HCT116 (cell line): ENCODE measurements around the gene EGFR. TPM values are rescaled to one million over a fixed set of nuclear protein-coding genes. Genes with fewer than 3 reads are reported as not detected.

Experiments used
- ATAC-seq: fragments of 200-7000 bp; cut with Tn5 transposase; 2 replicates; pipeline ENCODE4 v1.9.1; 2020; ENCODE audit warnings: mild to moderate bottlenecking, moderate library complexity
- BruUV-seq: library from RNA; stranded (reverse); fragments of 400-500 nt; replicated peaks from 2 replicates; lab custom pipeline; 2021; lab: Mats Ljungman, UMichigan
- CTCF ChIA-PET: fragments of 300-600 bp; sonication (Branson Sonifier 250); formaldehyde crosslinking; loops from one replicate; lab custom pipeline; 2021; ENCODE audit warnings: antibody characterized with exemption; lab: Charles Lee
- POLR2A ChIA-PET: fragments of 300-600, 350-600 bp; sonication (Branson Sonifier 250); formaldehyde crosslinking; loops from one replicate; lab custom pipeline; 2021; ENCODE audit warnings: antibody characterized with exemption; lab: Charles Lee
- RAD21 ChIA-PET, 2 experiments: fragments of 300-600 bp; sonication (Branson Sonifier 250); formaldehyde crosslinking; loops; one replicate each; lab custom pipeline; 2023; ENCODE audit warnings: low total read pairs in 2 of 2; ENCODE audit not compliant: uncharacterized antibody in 2 of 2, unreplicated experiment in 2 of 2, low non-redundant PET in 1 of 2; lab: Charles Lee
- DNase-seq: peaks from one replicate; pipeline ENCODE4 v3.0.0-alpha.2; 2010; ENCODE audit warnings: low read depth, low spot score
- H2AFZ ChIP-seq: fragments of 200-600 bp; shearing (Covaris generic), sonication (generic); 2 replicates; pipeline ENCODE4 v1.6.1; 2017; ENCODE audit warnings: low read depth, mixed run types, mixed read lengths, antibody characterized with exemption, low read length; ENCODE audit not compliant: poor library complexity, severe bottlenecking
- H3K27ac ChIP-seq: 2 replicates; pipeline ENCODE4 v1.5.1; 2012; ENCODE audit warnings: low read depth, low read length
- H3K27me3 ChIP-seq: fragments of 200-600 bp; sonication (generic); 2 replicates; pipeline ENCODE4 v1.6.1; 2016; ENCODE audit warnings: mixed run types, low read length, mixed read lengths; ENCODE audit not compliant: insufficient read depth
- H3K36me3 ChIP-seq, 2 experiments: fragments of 200-500 bp in 1 of 2; fragments of 200-600 bp in 1 of 2; sonication (Bioruptor generic) in 1 of 2; sonication (generic) in 1 of 2; 2 replicates each; pipeline versions ENCODE4 v1.5.1 to v1.6.1; 2014 to 2016; ENCODE audit warnings: low read length in 2 of 2, inconsistent platforms in 1 of 2, mixed read lengths in 1 of 2, mixed run types in 1 of 2; ENCODE audit not compliant: insufficient read depth in 2 of 2, control insufficient read depth in 1 of 2
- H3K4me1 ChIP-seq, 2 experiments: fragments of 200-600 bp in 1 of 2; sonication (generic) in 1 of 2; 2 replicates each; pipeline versions ENCODE4 v1.5.1 to v1.6.1; 2012 to 2017; ENCODE audit warnings: low read length in 2 of 2, inconsistent platforms in 1 of 2, mild to moderate bottlenecking in 1 of 2, mixed read lengths in 1 of 2, mixed run types in 1 of 2, moderate library complexity in 1 of 2; ENCODE audit not compliant: insufficient read depth in 2 of 2, control insufficient read depth in 1 of 2
- H3K4me2 ChIP-seq: fragments of 200-600 bp; sonication (generic); 2 replicates; pipeline ENCODE4 v1.6.1; 2017; ENCODE audit warnings: mixed run types, low read length, mixed read lengths
- H3K4me3 ChIP-seq, 2 experiments: fragments of 200-600 bp in 1 of 2; sonication (generic) in 1 of 2; replicated peaks in 1 of 2; 2 replicates each; pipeline ENCODE4 v1.5.1; 2011 to 2016; ENCODE audit warnings: low read length in 2 of 2, control low read depth in 1 of 2, low read depth in 1 of 2, mild to moderate bottlenecking in 1 of 2, mixed read lengths in 1 of 2, mixed run types in 1 of 2
- H3K79me2 ChIP-seq: fragments of 200-600 bp; sonication (generic); 2 replicates; pipeline ENCODE4 v1.6.1; 2017; ENCODE audit warnings: mild to moderate bottlenecking, mixed run types, low read length, moderate library complexity, mixed read lengths; ENCODE audit not compliant: insufficient read depth
- H3K9ac ChIP-seq: fragments of 200-600 bp; sonication (generic); 2 replicates; pipeline ENCODE4 v1.6.1; 2016; ENCODE audit warnings: low read length, mixed read lengths
- H3K9me2 ChIP-seq: fragments of 200-600 bp; sonication (generic), shearing (Covaris generic); 2 replicates; pipeline ENCODE4 v1.6.1; 2017; ENCODE audit warnings: mixed run types, mild to moderate bottlenecking, moderate library complexity; ENCODE audit not compliant: insufficient read depth
- H3K9me3 ChIP-seq, 2 experiments: fragments of 200-500 bp in 1 of 2; fragments of 200-600 bp in 1 of 2; sonication (Bioruptor generic) in 1 of 2; sonication (generic) in 1 of 2; 2 replicates each; pipeline ENCODE4 v1.6.1; 2014 to 2017; ENCODE audit warnings: low read length in 2 of 2, mixed read lengths in 2 of 2, inconsistent platforms in 1 of 2, low read depth in 1 of 2, mild to moderate bottlenecking in 1 of 2, mixed run types in 1 of 2, moderate library complexity in 1 of 2; ENCODE audit not compliant: control insufficient read depth in 1 of 2, insufficient read depth in 1 of 2
- H4K20me1 ChIP-seq: fragments of 200-600 bp; sonication (generic), shearing (Covaris generic); 2 replicates; pipeline ENCODE4 v1.6.1; 2017; ENCODE audit warnings: mixed run types, mild to moderate bottlenecking, moderate library complexity; ENCODE audit not compliant: insufficient read depth
- CEBPB ChIP-seq: IDR thresholded peaks from 2 replicates; pipeline ENCODE4 v1.6.1; 2012; ENCODE audit warnings: low read depth
- EGR1 ChIP-seq: IDR thresholded peaks from 2 replicates; pipeline ENCODE4 v1.6.1; 2012; ENCODE audit warnings: low read depth
- ELF1 ChIP-seq: IDR thresholded peaks from 2 replicates; pipeline ENCODE4 v1.6.1; 2012; ENCODE audit warnings: low read depth, borderline replicate concordance
- POLR2A ChIP-seq: IDR thresholded peaks from 2 replicates; pipeline ENCODE4 v1.7.0; 2011; ENCODE audit warnings: borderline replicate concordance; ENCODE audit not compliant: insufficient read depth, insufficient read length; ENCODE audit errors: extremely low read depth
- REST ChIP-seq: IDR thresholded peaks from 2 replicates; pipeline ENCODE4 v1.6.1; 2012; ENCODE audit warnings: low read depth
- ZFX ChIP-seq: fragments of 450-650 bp; IDR thresholded peaks from 2 replicates; pipeline ENCODE4 v1.6.1; 2017
- intact Hi-C: fragments of 100-400 bp; cut with micrococcal nuclease; formaldehyde crosslinking; loops from 2 replicates; pipeline ENCODE4 v1.10.0; 2022
- total RNA-seq: library from RNA; stranded (reverse); gene quantifications from one replicate; pipeline ENCODE4 v1.2.1, GENCODE V29; 2021; ENCODE audit not compliant: unreplicated experiment
- TF ChIP-seq, protein P1 (sequence below): IDR thresholded peaks from 2 replicates; pipeline ENCODE4 v1.6.1; 2011; ENCODE audit warnings: mild to moderate bottlenecking, low read length, moderate library complexity; ENCODE audit not compliant: insufficient replicate concordance; ENCODE audit errors: extremely low read depth

The EGFR gene
- total RNA-seq, 1 experiment from 2014 or later = 71.5 TPM

DNA sequence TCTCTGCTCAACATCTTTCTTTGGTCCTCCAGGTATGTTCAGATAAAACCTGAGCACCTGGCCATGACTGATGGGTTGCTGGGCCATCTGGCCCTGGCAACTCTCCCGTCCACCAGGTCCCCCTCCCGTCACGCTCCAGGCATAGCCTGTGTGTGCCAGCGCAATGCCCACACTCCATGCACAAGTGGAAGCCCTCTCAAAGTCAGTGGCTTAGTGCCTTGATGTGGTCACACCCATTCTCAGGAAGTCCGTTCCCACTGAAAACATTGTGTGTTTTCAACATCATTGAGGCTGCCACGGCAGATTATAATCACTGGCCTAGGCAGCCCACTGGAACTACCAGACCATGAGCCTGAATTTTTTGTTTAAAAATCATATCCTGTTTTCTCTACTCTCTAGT is 175.7 kb downstream of the EGFR start:
- Histone ChIP-seq H3K9me3 (no peaks in the 10 kb centered on the region), H4K20me1 (no peaks in the 10 kb centered on the region), H3K4me3 (no peak overlapping the region), H3K9me2 (no peaks in the 10 kb centered on the region), H2AFZ (no peak overlapping the region), H3K9ac (no peak overlapping the region), H3K36me3 (peaks cover 8 to 20% of the 10 kb centered on the region in 2 experiments; a peak in 3 of 4 replicates), H3K27me3 (no peaks in the 10 kb centered on the region), H3K79me2 (no peaks in the 10 kb centered on the region), H3K4me1 (no peaks in the 10 kb centered on the region), H3K27ac (no peak overlapping the region), H3K4me2 (no peak overlapping the region)
- no TSS peak for BruUV-seq
- POLR2A ChIA-PET = no interaction called here
- DNase-seq (no peak), ATAC-seq (no peak)
- RAD21 ChIA-PET = no interaction called here
- TF ChIP-seq ZFX (no peak), EGR1 (no peak), POLR2A (no peak), CEBPB (no peak), REST (no peak), ELF1 (no peak)
- TF ChIP-seq, protein P1, sequence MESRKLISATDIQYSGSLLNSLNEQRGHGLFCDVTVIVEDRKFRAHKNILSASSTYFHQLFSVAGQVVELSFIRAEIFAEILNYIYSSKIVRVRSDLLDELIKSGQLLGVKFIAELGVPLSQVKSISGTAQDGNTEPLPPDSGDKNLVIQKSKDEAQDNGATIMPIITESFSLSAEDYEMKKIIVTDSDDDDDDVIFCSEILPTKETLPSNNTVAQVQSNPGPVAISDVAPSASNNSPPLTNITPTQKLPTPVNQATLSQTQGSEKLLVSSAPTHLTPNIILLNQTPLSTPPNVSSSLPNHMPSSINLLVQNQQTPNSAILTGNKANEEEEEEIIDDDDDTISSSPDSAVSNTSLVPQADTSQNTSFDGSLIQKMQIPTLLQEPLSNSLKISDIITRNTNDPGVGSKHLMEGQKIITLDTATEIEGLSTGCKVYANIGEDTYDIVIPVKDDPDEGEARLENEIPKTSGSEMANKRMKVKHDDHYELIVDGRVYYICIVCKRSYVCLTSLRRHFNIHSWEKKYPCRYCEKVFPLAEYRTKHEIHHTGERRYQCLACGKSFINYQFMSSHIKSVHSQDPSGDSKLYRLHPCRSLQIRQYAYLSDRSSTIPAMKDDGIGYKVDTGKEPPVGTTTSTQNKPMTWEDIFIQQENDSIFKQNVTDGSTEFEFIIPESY = no peak
- intact Hi-C loops = no loop called here
- CTCF ChIA-PET = no interaction called here
